Activated naive CD8-positive, alpha-beta T cell treated with anti-CD3 and anti-CD28 coated beads, Interleukin-2, amount 50 U/mL, for 24 hours (primary cell): ENCODE data around the gene TRIM26.

Experiments
- ATAC-seq: fragments of 150-1000 bp; cut with Tn5 transposase; one replicate; pipeline ENCODE4 v1.10.0; 2021
- DNase-seq: peaks from one replicate; pipeline ENCODE4 v3.0.0; 2021
- H3K27ac Mint-ChIP-seq: one replicate; pipeline ENCODE4 v1.8.0; 2021; ENCODE audit warnings: mild to moderate bottlenecking, mixed read lengths
- H3K27me3 Mint-ChIP-seq: one replicate; pipeline ENCODE4 v1.8.0; 2021; ENCODE audit warnings: mixed read lengths
- H3K36me3 Mint-ChIP-seq: one replicate; pipeline ENCODE4 v1.8.0; 2021; ENCODE audit warnings: low read depth, mixed read lengths
- H3K4me1 Mint-ChIP-seq: one replicate; pipeline ENCODE4 v1.8.0; 2021; ENCODE audit warnings: mixed read lengths
- H3K4me3 Mint-ChIP-seq: one replicate; pipeline ENCODE4 v1.8.0; 2021; ENCODE audit warnings: mild to moderate bottlenecking, moderate library complexity, mixed read lengths
- H3K9me3 Mint-ChIP-seq: one replicate; pipeline ENCODE4 v1.8.0; 2021; ENCODE audit warnings: mixed read lengths

Gene TRIM26

GRCh38 chr6:30198166-30199084 is 14.8 kb downstream of the TRIM26 start:
- H3K4me1 Mint-ChIP-seq: peaks cover 19% of the 10 kb centered on the region

GRCh38 chr6:30196376-30196775 is 16.8 kb downstream of the TRIM26 start:
- Mint-ChIP-seq H3K9me3 (no peaks in the 10 kb centered on the region), H3K36me3 (peaks cover 45% of the 10 kb centered on the region), H3K4me3 (no peak overlapping the region), H3K4me1 (peaks cover 10% of the 10 kb centered on the region), H3K27ac (no peak overlapping the region), H3K27me3 (no peaks in the 10 kb centered on the region)
- ATAC-seq (no peak), DNase-seq (no peak)

More at GRCh38 chr6:30198166-30199084, 14.8 kb downstream of the TRIM26 start:
- H3K9me3 Mint-ChIP-seq: no peaks in the 10 kb centered on the region
- ATAC-seq (no peak), DNase-seq (no peak)
- H3K36me3 Mint-ChIP-seq: peaks cover 53% of the 10 kb centered on the region
- no peak overlapping the region for H3K4me3 Mint-ChIP-seq
- no peak overlapping the region for H3K27ac Mint-ChIP-seq
- no peaks in the 10 kb centered on the region for H3K27me3 Mint-ChIP-seq

- DNase-seq (no peak), ATAC-seq (no peak)
- Mint-ChIP-seq H3K27me3 (no peaks in the 10 kb centered on the region), H3K4me3 (no peak overlapping the region), H3K9me3 (no peaks in the 10 kb centered on the region), H3K27ac (no peak overlapping the region), H3K4me1 (peaks cover 6% of the 10 kb centered on the region), H3K36me3 (peaks cover 47% of the 10 kb centered on the region)
Observed at GRCh38 chr6:30195951-30196350, 17.3 kb downstream of the TRIM26 start.

GRCh38 chr6:30194797-30195690 is 18.2 kb downstream of the TRIM26 start:
- Mint-ChIP-seq H3K4me1 (no peaks in the 10 kb centered on the region), H3K9me3 (no peaks in the 10 kb centered on the region), H3K27ac (peak overlapping the region; percentile 9), H3K4me3 (no peak overlapping the region), H3K36me3 (peaks cover 45% of the 10 kb centered on the region), H3K27me3 (no peaks in the 10 kb centered on the region)
- DNase-seq (no peak), ATAC-seq (no peak)

- H3K9me3 Mint-ChIP-seq: no peaks in the 10 kb centered on the region
- DNase-seq (no peak), ATAC-seq (peak; percentile 21)
- H3K36me3 Mint-ChIP-seq: peaks cover 43% of the 10 kb centered on the region
- H3K4me3 Mint-ChIP-seq: no peak overlapping the region
- no peaks in the 10 kb centered on the region for H3K27me3 Mint-ChIP-seq
- H3K4me1 Mint-ChIP-seq: no peaks in the 10 kb centered on the region
- no peak overlapping the region for H3K27ac Mint-ChIP-seq
Observed at GRCh38 chr6:30192076-30192475, 21.1 kb downstream of the TRIM26 start.

- Mint-ChIP-seq H3K27me3 (no peaks in the 10 kb centered on the region), H3K4me1 (no peaks in the 10 kb centered on the region), H3K9me3 (no peaks in the 10 kb centered on the region), H3K4me3 (no peak overlapping the region), H3K36me3 (peaks cover 53% of the 10 kb centered on the region), H3K27ac (no peak overlapping the region)
- DNase-seq: no peak
- ATAC-seq: no peak
Observed at GRCh38 chr6:30188541-30188940, 24.7 kb downstream of the TRIM26 start.

- no peak for ATAC-seq
- Mint-ChIP-seq H3K4me1 (no peaks in the 10 kb centered on the region), H3K9me3 (no peaks in the 10 kb centered on the region), H3K36me3 (peaks cover 47% of the 10 kb centered on the region), H3K27ac (no peak overlapping the region), H3K27me3 (no peaks in the 10 kb centered on the region), H3K4me3 (no peak overlapping the region)
- DNase-seq: no peak
Observed at GRCh38 chr6:30185846-30186484, 27.2 kb downstream of the TRIM26 start.

GRCh38 chr6:30184417-30185031 is 28.7 kb downstream of the TRIM26 start:
- H3K4me3 Mint-ChIP-seq: no peak overlapping the region
- peaks cover 34% of the 10 kb centered on the region for H3K36me3 Mint-ChIP-seq
- DNase-seq: no peak
- no peak for ATAC-seq
- no peak overlapping the region for H3K27ac Mint-ChIP-seq
- H3K27me3 Mint-ChIP-seq: peaks cover 4% of the 10 kb centered on the region
- H3K9me3 Mint-ChIP-seq: peaks cover 3% of the 10 kb centered on the region
- H3K4me1 Mint-ChIP-seq: no peaks in the 10 kb centered on the region

- Mint-ChIP-seq H3K27ac (no peak overlapping the region), H3K4me1 (no peaks in the 10 kb centered on the region)
Observed at GRCh38 chr6:30180145-30180544, 33.1 kb downstream of the TRIM26 start.

GRCh38 chr6:30178837-30179236 is 34.4 kb downstream of the TRIM26 start:
- no peak for DNase-seq
- Mint-ChIP-seq H3K27ac (no peak overlapping the region), H3K9me3 (peaks cover 9% of the 10 kb centered on the region), H3K4me3 (no peak overlapping the region), H3K36me3 (no peaks in the 10 kb centered on the region), H3K27me3 (peaks cover 39% of the 10 kb centered on the region), H3K4me1 (no peaks in the 10 kb centered on the region)
- ATAC-seq: no peak

More at GRCh38 chr6:30180145-30180544, 33.1 kb downstream of the TRIM26 start:
- no peak for DNase-seq
- Mint-ChIP-seq H3K36me3 (peaks cover 6% of the 10 kb centered on the region), H3K27me3 (peaks cover 31% of the 10 kb centered on the region), H3K9me3 (peaks cover 9% of the 10 kb centered on the region), H3K4me3 (no peak overlapping the region)
- no peak for ATAC-seq

GRCh38 chr6:30175765-30176164 is 37.4 kb downstream of the TRIM26 start:
- Mint-ChIP-seq H3K27me3 (peaks cover 60% of the 10 kb centered on the region), H3K27ac (no peak overlapping the region), H3K36me3 (no peaks in the 10 kb centered on the region), H3K9me3 (peaks cover 9% of the 10 kb centered on the region), H3K4me3 (no peak overlapping the region), H3K4me1 (no peaks in the 10 kb centered on the region)
- DNase-seq (no peak), ATAC-seq (no peak)

GRCh38 chr6:30172681-30173080 is 40.5 kb downstream of the TRIM26 start:
- no peak overlapping the region for H3K4me3 Mint-ChIP-seq
- peaks cover 1% of the 10 kb centered on the region for H3K4me1 Mint-ChIP-seq
- no peaks in the 10 kb centered on the region for H3K36me3 Mint-ChIP-seq
- H3K27me3 Mint-ChIP-seq: peaks cover 64% of the 10 kb centered on the region
- no peak for ATAC-seq
- DNase-seq: no peak
- H3K27ac Mint-ChIP-seq: no peak overlapping the region
- H3K9me3 Mint-ChIP-seq: no peaks in the 10 kb centered on the region

GRCh38 chr6:30171677-30172471 is 41.3 kb downstream of the TRIM26 start:
- Mint-ChIP-seq H3K27ac (no peak overlapping the region), H3K4me1 (peaks cover 6% of the 10 kb centered on the region), H3K36me3 (no peaks in the 10 kb centered on the region), H3K4me3 (no peak overlapping the region), H3K9me3 (no peaks in the 10 kb centered on the region), H3K27me3 (peaks cover 59% of the 10 kb centered on the region)
- ATAC-seq (peak; percentile 47), DNase-seq (no peak)
